Liver (tissue), 2 donors: Measurements from ENCODE around the gene RBMS3.

ENCODE experiments used
- YY1 ChIP-seq: IDR thresholded peaks from 2 replicates; pipeline ENCODE4 v1.6.1; 2016; ENCODE audit warnings: antibody characterized with exemption, mild to moderate bottlenecking
- TF ChIP-seq, protein P1 (sequence below): fragments of 150-350 bp; IDR thresholded peaks from 2 replicates; pipeline ENCODE4 v1.5.1; 2017; ENCODE audit warnings: improper control_type of control experiment, low read depth, low read length; ENCODE audit not compliant: missing input control
- donor health status: healthy.

DNA sequence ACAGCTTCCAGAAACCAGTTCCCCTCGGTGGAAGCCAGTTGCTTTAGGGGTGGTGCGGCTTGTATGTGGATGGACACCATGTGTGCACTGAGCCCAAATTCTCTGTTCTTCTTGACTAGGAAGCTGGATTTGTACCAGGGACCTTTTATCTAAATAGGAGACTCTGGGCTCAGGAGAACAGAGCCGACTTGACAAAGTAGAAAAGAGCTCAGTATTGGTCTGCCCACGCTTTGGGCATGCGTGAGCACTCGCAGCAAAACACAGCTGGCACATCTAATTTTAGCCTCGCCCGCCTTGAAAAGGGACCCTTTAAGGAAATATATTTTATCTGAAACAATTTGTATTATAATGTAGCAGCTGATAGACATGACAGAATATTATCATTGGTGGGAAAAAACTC is 1.1 kb upstream of the RBMS3 start:
- no peak for TF ChIP-seq YY1
- TF ChIP-seq, protein P1, sequence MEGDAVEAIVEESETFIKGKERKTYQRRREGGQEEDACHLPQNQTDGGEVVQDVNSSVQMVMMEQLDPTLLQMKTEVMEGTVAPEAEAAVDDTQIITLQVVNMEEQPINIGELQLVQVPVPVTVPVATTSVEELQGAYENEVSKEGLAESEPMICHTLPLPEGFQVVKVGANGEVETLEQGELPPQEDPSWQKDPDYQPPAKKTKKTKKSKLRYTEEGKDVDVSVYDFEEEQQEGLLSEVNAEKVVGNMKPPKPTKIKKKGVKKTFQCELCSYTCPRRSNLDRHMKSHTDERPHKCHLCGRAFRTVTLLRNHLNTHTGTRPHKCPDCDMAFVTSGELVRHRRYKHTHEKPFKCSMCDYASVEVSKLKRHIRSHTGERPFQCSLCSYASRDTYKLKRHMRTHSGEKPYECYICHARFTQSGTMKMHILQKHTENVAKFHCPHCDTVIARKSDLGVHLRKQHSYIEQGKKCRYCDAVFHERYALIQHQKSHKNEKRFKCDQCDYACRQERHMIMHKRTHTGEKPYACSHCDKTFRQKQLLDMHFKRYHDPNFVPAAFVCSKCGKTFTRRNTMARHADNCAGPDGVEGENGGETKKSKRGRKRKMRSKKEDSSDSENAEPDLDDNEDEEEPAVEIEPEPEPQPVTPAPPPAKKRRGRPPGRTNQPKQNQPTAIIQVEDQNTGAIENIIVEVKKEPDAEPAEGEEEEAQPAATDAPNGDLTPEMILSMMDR = no peak
